OCI-LY1 (cell line): ENCODE results near the gene LPIN3.

Experiments used
- H2AFZ ChIP-seq: fragments of 200-600 bp; sonication (generic), shearing (Covaris generic); 2 replicates; pipeline ENCODE4 v1.6.0; 2014; ENCODE audit warnings: antibody characterized with exemption, mild to moderate bottlenecking, low read length
- H3F3A ChIP-seq: fragments of 200-600 bp; sonication (generic), shearing (Covaris generic); 2 replicates; pipeline ENCODE4 v1.6.0; 2014; ENCODE audit warnings: mild to moderate bottlenecking, antibody characterized with exemption, low read length, moderate library complexity; ENCODE audit not compliant: insufficient read depth
- H3K27ac ChIP-seq: fragments of 200-600 bp; sonication (generic); 2 replicates; pipeline ENCODE4 v1.5.1; 2014; ENCODE audit warnings: low read length, mixed run types, mild to moderate bottlenecking, low read depth; ENCODE audit not compliant: poor library complexity, severe bottlenecking
- H3K27me3 ChIP-seq: fragments of 200-600 bp; sonication (generic); 2 replicates; pipeline ENCODE4 v1.6.0; 2014; ENCODE audit warnings: antibody characterized with exemption, mild to moderate bottlenecking, low read length, moderate library complexity; ENCODE audit not compliant: insufficient read depth
- H3K36me3 ChIP-seq: fragments of 200-600 bp; sonication (generic); 2 replicates; pipeline ENCODE4 v1.6.1; 2014; ENCODE audit warnings: mild to moderate bottlenecking, antibody characterized with exemption, low read length, moderate library complexity, mixed read lengths; ENCODE audit not compliant: insufficient read depth
- H3K4me1 ChIP-seq: fragments of 200-600 bp; sonication (generic); 2 replicates; pipeline ENCODE4 v1.5.1; 2014; ENCODE audit warnings: mild to moderate bottlenecking, low read length, moderate library complexity; ENCODE audit not compliant: insufficient read depth, severe bottlenecking
- H3K4me2 ChIP-seq: fragments of 200-600 bp; sonication (generic), shearing (Covaris generic); 2 replicates; pipeline ENCODE4 v1.6.1; 2014; ENCODE audit warnings: low read length
- H3K4me3 ChIP-seq: fragments of 200-600 bp; sonication (generic); 2 replicates; pipeline ENCODE4 v1.5.1; 2014; ENCODE audit warnings: low read length, low read depth, mild to moderate bottlenecking, mixed read lengths; ENCODE audit not compliant: poor library complexity, severe bottlenecking
- H3K79me2 ChIP-seq: fragments of 200-600 bp; shearing (Covaris generic); 2 replicates; pipeline ENCODE4 v1.6.1; 2016; ENCODE audit warnings: mixed run types, low read length, mixed read lengths; ENCODE audit not compliant: insufficient read depth
- H3K9ac ChIP-seq: fragments of 200-600 bp; sonication (generic), shearing (Covaris generic); 2 replicates; pipeline ENCODE4 v1.6.1; 2014; ENCODE audit warnings: mild to moderate bottlenecking, low read length, mixed read lengths
- H3K9me2 ChIP-seq: fragments of 200-600 bp; sonication (generic), shearing (Covaris generic); 2 replicates; pipeline ENCODE4 v1.6.1; 2014; ENCODE audit warnings: low read depth, mild to moderate bottlenecking, low read length, mixed read lengths
- H3K9me3 ChIP-seq: fragments of 200-600 bp; shearing (Covaris generic); 2 replicates; pipeline ENCODE4 v1.6.1; 2014; ENCODE audit warnings: low read length, mixed read lengths
- H4K20me1 ChIP-seq: fragments of 200-600 bp; sonication (generic), shearing (Covaris generic); 2 replicates; pipeline ENCODE4 v1.6.0; 2016; ENCODE audit warnings: mild to moderate bottlenecking, low read length; ENCODE audit not compliant: insufficient read depth
- CTCF ChIP-seq: fragments of 200-600 bp; sonication (generic), shearing (Covaris generic); IDR thresholded peaks from 2 replicates; pipeline ENCODE4 v1.5.1; 2017; ENCODE audit warnings: mild to moderate bottlenecking, antibody characterized with exemption, low read length, moderate library complexity, mixed read lengths
- EZH2 ChIP-seq: fragments of 200-600 bp; sonication (generic), shearing (Covaris generic); IDR thresholded peaks from 2 replicates; pipeline ENCODE4 v1.8.0; 2017; ENCODE audit warnings: borderline replicate concordance, mixed run types, mild to moderate bottlenecking, antibody characterized with exemption, low read length, moderate library complexity, mixed read lengths

Gene LPIN3

GRCh38 chr20:41405436-41405835 is 64.8 kb downstream of the LPIN3 start:
- Histone ChIP-seq H3F3A (no peaks in the 10 kb centered on the region), H3K27ac (no peak overlapping the region), H4K20me1 (no peaks in the 10 kb centered on the region), H2AFZ (no peak overlapping the region), H3K4me3 (no peak overlapping the region), H3K9me2 (no peaks in the 10 kb centered on the region), H3K9ac (no peak overlapping the region), H3K4me1 (no peaks in the 10 kb centered on the region), H3K36me3 (peaks cover 45% of the 10 kb centered on the region; the same call in 1 of the 2 replicates), H3K4me2 (no peak overlapping the region), H3K27me3 (no peaks in the 10 kb centered on the region), H3K79me2 (no peaks in the 10 kb centered on the region), H3K9me3 (no peaks in the 10 kb centered on the region)
- no peak for TF ChIP-seq EZH2
- no peak for TF ChIP-seq CTCF

- Histone ChIP-seq H3K9ac (no peak overlapping the region), H3K36me3 (peaks cover 54% of the 10 kb centered on the region; the same call in 1 of the 2 replicates), H3K4me3 (no peak overlapping the region), H4K20me1 (no peaks in the 10 kb centered on the region), H3K4me2 (no peak overlapping the region), H3K9me3 (no peaks in the 10 kb centered on the region), H3K4me1 (no peaks in the 10 kb centered on the region), H3K27me3 (no peaks in the 10 kb centered on the region), H3K27ac (no peak overlapping the region), H3F3A (no peaks in the 10 kb centered on the region), H3K79me2 (no peaks in the 10 kb centered on the region), H3K9me2 (no peaks in the 10 kb centered on the region), H2AFZ (no peak overlapping the region)
- TF ChIP-seq EZH2: no peak
- TF ChIP-seq CTCF: no peak
These were observed 65.7 kb downstream of the LPIN3 start for GRCh38 chr20:41406353-41406752.

GRCh38 chr20:41406896-41407444 is 66.3 kb downstream of the LPIN3 start:
- Histone ChIP-seq H3K36me3 (peaks cover 58% of the 10 kb centered on the region; the same call in 1 of the 2 replicates), H3K79me2 (no peaks in the 10 kb centered on the region), H3F3A (no peaks in the 10 kb centered on the region), H2AFZ (no peak overlapping the region), H3K4me2 (no peak overlapping the region), H3K4me1 (no peaks in the 10 kb centered on the region), H3K27me3 (no peaks in the 10 kb centered on the region), H3K27ac (no peak overlapping the region), H3K4me3 (no peak overlapping the region), H3K9me2 (no peaks in the 10 kb centered on the region), H4K20me1 (no peaks in the 10 kb centered on the region), H3K9ac (no peak overlapping the region), H3K9me3 (no peaks in the 10 kb centered on the region)
- TF ChIP-seq EZH2 (no peak), CTCF (no peak)
